ENCODE results near the gene SLC22A23.

DNA sequence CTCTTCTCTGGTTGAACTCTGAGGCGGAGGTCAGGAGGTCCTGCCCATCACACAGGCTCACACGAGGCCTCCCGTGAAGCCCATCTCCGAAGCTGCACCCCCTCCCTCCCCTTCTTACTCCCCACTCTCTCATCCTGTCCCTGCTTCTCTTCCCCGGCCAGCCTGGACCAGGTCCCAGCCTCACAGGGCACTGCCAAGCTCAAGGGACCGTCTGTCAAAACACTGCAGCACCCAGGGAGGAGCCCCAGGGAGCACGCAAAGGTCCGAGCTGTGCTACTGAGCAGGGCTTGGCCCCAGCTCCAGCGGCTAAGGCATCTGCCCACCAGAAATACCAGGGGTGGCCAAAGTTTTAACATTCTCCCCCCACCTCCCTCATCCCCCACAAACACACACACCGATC lies 128.1 kb downstream of the SLC22A23 start:
- TF ChIP-seq, protein P1, sequence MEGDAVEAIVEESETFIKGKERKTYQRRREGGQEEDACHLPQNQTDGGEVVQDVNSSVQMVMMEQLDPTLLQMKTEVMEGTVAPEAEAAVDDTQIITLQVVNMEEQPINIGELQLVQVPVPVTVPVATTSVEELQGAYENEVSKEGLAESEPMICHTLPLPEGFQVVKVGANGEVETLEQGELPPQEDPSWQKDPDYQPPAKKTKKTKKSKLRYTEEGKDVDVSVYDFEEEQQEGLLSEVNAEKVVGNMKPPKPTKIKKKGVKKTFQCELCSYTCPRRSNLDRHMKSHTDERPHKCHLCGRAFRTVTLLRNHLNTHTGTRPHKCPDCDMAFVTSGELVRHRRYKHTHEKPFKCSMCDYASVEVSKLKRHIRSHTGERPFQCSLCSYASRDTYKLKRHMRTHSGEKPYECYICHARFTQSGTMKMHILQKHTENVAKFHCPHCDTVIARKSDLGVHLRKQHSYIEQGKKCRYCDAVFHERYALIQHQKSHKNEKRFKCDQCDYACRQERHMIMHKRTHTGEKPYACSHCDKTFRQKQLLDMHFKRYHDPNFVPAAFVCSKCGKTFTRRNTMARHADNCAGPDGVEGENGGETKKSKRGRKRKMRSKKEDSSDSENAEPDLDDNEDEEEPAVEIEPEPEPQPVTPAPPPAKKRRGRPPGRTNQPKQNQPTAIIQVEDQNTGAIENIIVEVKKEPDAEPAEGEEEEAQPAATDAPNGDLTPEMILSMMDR (conservative IDR thresholded peaks at IDR 0.05; ENCODE audit: low read depth, low read length) = no peak
- TF ChIP-seq NFE2L2 (IDR thresholded peaks at IDR 0.05; ENCODE audit: low read depth, low read length) = no peak
- no peak for TF ChIP-seq POLR2A (IDR thresholded peaks at IDR 0.05; ENCODE audit: low read depth, low read length)
- no peak for TF ChIP-seq CEBPB (IDR thresholded peaks at IDR 0.05; ENCODE audit: low read depth, low read length)
- TF ChIP-seq, protein P2, sequence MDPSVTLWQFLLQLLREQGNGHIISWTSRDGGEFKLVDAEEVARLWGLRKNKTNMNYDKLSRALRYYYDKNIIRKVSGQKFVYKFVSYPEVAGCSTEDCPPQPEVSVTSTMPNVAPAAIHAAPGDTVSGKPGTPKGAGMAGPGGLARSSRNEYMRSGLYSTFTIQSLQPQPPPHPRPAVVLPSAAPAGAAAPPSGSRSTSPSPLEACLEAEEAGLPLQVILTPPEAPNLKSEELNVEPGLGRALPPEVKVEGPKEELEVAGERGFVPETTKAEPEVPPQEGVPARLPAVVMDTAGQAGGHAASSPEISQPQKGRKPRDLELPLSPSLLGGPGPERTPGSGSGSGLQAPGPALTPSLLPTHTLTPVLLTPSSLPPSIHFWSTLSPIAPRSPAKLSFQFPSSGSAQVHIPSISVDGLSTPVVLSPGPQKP (IDR thresholded peaks at IDR 0.05; ENCODE audit: borderline replicate concordance, low read depth, low read length) = no peak
- TF ChIP-seq, protein P3, sequence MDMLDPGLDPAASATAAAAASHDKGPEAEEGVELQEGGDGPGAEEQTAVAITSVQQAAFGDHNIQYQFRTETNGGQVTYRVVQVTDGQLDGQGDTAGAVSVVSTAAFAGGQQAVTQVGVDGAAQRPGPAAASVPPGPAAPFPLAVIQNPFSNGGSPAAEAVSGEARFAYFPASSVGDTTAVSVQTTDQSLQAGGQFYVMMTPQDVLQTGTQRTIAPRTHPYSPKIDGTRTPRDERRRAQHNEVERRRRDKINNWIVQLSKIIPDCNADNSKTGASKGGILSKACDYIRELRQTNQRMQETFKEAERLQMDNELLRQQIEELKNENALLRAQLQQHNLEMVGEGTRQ (IDR thresholded peaks at IDR 0.05; ENCODE audit: low read depth, low read length) = no peak
